Measurements from ENCODE around the gene CTNNA2. TPM values are rescaled to one million over a fixed set of nuclear protein-coding genes. Genes with fewer than 3 reads are reported as not detected.

CTNNA2 gene
- total and polyA plus RNA-seq, 12 donors = 0.09 to 0.57 (median 0.15) TPM; not detected in 9

- intact Hi-C loops (cut with DNase I) = no loop called here
- H3K36me3 ChIP-seq = no peaks in the 10 kb centered on the region
- H3K4me1 ChIP-seq = no peaks in the 10 kb centered on the region
- H3K9me3 ChIP-seq = no peaks in the 10 kb centered on the region
- ATAC-seq (no peak), DNase-seq (no peak)
- H3K27ac ChIP-seq = no peak overlapping the region
- no peaks in the 10 kb centered on the region for H3K27me3 ChIP-seq
- WGBS, 2 donors = 87 to 93% methylated on average over 3 of the region's 3 CpGs
- no peak overlapping the region for H3K4me3 ChIP-seq
- TF ChIP-seq CTCF (IDR thresholded peaks at IDR 0.05) = no peak
Measured at GRCh38 chr2:79793006-79793405, 280.2 kb downstream of the CTNNA2 start.

- intact Hi-C loops (cut with DNase I) = no loop called here
- H3K9me3 ChIP-seq = no peaks in the 10 kb centered on the region
- no peak overlapping the region for H3K27ac ChIP-seq
- no peaks in the 10 kb centered on the region for H3K36me3 ChIP-seq
- H3K4me1 ChIP-seq = no peaks in the 10 kb centered on the region
- H3K4me3 ChIP-seq = no peak overlapping the region
- no peak for TF ChIP-seq CTCF (IDR thresholded peaks at IDR 0.05)
- H3K27me3 ChIP-seq = no peaks in the 10 kb centered on the region
- ATAC-seq = no peak
- 66 to 70% methylated on average over 2 of the region's 2 CpGs for WGBS, 2 donors
- DNase-seq = no peak
Measured at GRCh38 chr2:79796641-79797040, 283.8 kb downstream of the CTNNA2 start.

GRCh38 chr2:79798776-79799175 is 285.9 kb downstream of the CTNNA2 start:
- 86 to 92% methylated on average over 3 of the region's 3 CpGs for WGBS, 2 donors
- Histone ChIP-seq H3K36me3 (no peaks in the 10 kb centered on the region), H3K4me1 (no peaks in the 10 kb centered on the region), H3K4me3 (no peak overlapping the region), H3K27ac (no peak overlapping the region), H3K9me3 (no peaks in the 10 kb centered on the region), H3K27me3 (no peaks in the 10 kb centered on the region)
- intact Hi-C loops (cut with DNase I) = no loop called here
- ATAC-seq (no peak), DNase-seq (no peak)
- no peak for TF ChIP-seq CTCF (IDR thresholded peaks at IDR 0.05)

GRCh38 chr2:79799729-79800128 is 286.9 kb downstream of the CTNNA2 start:
- no peak overlapping the region for H3K27ac ChIP-seq
- DNase-seq (no peak), ATAC-seq (no peak)
- no peaks in the 10 kb centered on the region for H3K36me3 ChIP-seq
- no peak for TF ChIP-seq CTCF (IDR thresholded peaks at IDR 0.05)
- no peaks in the 10 kb centered on the region for H3K9me3 ChIP-seq
- no peaks in the 10 kb centered on the region for H3K27me3 ChIP-seq
- intact Hi-C loops (cut with DNase I) = no loop called here
- H3K4me1 ChIP-seq = no peaks in the 10 kb centered on the region
- H3K4me3 ChIP-seq = no peak overlapping the region

GRCh38 chr2:79801082-79801481 is 288.2 kb downstream of the CTNNA2 start:
- DNase-seq (no peak), ATAC-seq (no peak)
- intact Hi-C loops (cut with DNase I) = no loop called here
- Histone ChIP-seq H3K9me3 (no peaks in the 10 kb centered on the region), H3K4me3 (no peak overlapping the region), H3K27me3 (no peaks in the 10 kb centered on the region), H3K4me1 (no peaks in the 10 kb centered on the region), H3K36me3 (no peaks in the 10 kb centered on the region), H3K27ac (no peak overlapping the region)
- WGBS, 2 donors = 54 to 64% methylated on average over 3 of the region's 3 CpGs
- no peak for TF ChIP-seq CTCF (IDR thresholded peaks at IDR 0.05)

Data from heart right ventricle (tissue), 16 donors.